HG03575 (cell line): ENCODE measurements around the gene CX3CL1.

Source experiments
- ATAC-seq: cut with Tn5 transposase; IDR thresholded peaks from one replicate; pipeline ENCODE4 v1.9.1; 2021; ENCODE audit not compliant: unreplicated experiment, insufficient number of reproducible peaks, low FRiP score; ENCODE audit errors: extremely low read depth

CX3CL1 gene

DNA sequence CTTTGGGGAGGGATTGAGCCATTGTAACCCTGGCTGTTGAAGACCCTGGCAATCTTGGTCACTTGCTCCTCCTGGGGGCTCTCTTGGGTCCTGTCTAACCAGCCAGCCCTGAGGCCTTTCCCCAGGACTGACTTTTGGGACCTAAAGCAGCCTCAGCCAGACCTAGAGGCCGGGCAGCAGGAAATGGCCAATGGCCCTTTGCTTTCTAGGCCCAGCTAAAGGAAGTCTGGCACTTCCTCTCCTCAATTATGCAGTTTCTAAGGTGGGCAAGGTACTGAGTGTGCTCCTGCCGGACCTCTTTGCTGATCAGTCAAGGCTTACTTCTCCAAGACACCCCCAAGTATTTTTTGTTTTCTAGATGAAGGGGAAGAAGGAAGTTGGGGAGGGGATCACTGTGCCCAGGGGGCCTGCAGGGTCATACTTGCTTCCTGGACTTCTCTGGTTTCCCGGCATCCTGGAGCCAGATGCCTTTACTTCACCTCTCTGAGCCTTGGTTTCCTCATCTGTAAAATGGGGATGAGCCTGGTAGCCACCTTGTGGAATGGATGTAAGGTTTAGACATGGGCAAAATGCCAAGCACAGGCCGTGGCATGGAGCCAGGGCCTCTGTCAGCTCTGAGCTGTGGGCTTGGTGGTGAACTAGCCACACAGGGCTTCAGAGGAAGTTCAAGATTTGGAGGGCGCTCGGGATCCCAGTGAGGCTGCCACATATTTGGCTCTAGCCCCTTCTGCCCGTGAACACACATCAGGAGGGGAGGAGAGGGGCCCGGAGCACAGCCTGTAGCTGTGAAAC lies 8.6 kb downstream of the CX3CL1 start:
- ATAC-seq, result no peak

DNA sequence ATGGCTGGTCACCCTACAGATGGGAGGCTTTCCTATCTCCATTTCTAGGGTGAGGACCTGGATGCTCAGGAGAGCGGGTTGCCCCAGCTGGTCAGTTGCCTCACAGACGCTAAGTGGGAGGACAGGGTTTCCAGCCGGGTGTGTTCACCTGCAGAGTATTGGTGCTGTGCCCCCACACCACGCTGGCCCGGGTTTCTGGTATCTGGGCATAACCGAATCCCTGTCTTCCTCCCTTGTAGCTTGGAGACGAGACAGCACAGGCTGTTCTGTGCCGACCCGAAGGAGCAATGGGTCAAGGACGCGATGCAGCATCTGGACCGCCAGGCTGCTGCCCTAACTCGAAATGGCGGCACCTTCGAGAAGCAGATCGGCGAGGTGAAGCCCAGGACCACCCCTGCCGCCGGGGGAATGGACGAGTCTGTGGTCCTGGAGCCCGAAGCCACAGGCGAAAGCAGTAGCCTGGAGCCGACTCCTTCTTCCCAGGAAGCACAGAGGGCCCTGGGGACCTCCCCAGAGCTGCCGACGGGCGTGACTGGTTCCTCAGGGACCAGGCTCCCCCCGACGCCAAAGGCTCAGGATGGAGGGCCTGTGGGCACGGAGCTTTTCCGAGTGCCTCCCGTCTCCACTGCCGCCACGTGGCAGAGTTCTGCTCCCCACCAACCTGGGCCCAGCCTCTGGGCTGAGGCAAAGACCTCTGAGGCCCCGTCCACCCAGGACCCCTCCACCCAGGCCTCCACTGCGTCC lies 9.7 kb downstream of the CX3CL1 start:
- ATAC-seq, result no peak

DNA sequence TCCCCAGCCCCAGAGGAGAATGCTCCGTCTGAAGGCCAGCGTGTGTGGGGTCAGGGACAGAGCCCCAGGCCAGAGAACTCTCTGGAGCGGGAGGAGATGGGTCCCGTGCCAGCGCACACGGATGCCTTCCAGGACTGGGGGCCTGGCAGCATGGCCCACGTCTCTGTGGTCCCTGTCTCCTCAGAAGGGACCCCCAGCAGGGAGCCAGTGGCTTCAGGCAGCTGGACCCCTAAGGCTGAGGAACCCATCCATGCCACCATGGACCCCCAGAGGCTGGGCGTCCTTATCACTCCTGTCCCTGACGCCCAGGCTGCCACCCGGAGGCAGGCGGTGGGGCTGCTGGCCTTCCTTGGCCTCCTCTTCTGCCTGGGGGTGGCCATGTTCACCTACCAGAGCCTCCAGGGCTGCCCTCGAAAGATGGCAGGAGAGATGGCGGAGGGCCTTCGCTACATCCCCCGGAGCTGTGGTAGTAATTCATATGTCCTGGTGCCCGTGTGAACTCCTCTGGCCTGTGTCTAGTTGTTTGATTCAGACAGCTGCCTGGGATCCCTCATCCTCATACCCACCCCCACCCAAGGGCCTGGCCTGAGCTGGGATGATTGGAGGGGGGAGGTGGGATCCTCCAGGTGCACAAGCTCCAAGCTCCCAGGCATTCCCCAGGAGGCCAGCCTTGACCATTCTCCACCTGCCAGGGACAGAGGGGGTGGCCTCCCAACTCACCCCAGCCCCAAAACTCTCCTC lies 10.4 kb downstream of the CX3CL1 start:
- ATAC-seq, result no peak

GRCh38 chr16:57383276-57384247 lies 11.3 kb downstream of the CX3CL1 start:
- no peak for ATAC-seq

- ATAC-seq, result no peak
Measured at GRCh38 chr16:57384248-57385070, 12.2 kb downstream of the CX3CL1 start.

GRCh38 chr16:57385083-57385482 lies 12.8 kb downstream of the CX3CL1 start:
- no peak for ATAC-seq

- no peak for ATAC-seq
Measured at GRCh38 chr16:57386381-57386951, 14.2 kb downstream of the CX3CL1 start.

GRCh38 chr16:57387598-57388354 lies 15.5 kb downstream of the CX3CL1 start:
- ATAC-seq, result no peak

DNA sequence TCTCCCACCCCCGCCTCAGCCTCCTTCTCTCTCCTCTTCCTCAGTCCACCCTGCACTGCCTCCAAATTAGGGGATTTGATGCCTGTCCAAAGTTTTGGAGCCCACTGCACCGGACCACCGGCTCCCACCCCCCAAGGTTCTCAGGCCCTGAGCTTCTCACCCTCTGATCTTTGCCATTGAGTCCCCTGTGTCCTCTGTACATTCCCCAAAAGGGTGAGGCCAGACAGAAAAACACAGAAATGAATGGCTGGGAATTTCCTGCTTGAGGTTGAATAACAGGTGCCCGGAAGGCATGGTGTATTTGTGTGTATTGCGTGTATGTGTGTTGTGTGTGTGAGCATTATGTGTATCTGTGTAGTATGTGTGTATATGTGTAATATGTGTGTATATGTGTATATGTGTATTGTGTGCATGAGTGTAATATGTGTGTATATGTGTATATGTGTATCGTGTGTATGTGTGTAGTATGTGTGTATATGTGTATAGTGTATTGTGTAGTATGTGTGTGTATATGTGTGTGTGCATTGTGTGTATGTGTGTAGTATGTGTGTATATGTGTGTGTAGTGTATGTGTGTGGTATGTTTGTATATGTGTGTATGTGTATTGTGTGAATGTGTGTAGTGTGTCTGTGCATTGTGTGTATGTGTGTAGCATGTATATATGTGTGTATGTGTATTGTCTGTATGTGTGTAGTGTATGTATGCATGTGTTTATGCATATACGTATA lies 16.2 kb downstream of the CX3CL1 start:
- no peak for ATAC-seq

GRCh38 chr16:57389087-57389468 lies 16.8 kb downstream of the CX3CL1 start:
- ATAC-seq, result no peak

GRCh38 chr16:57390636-57391295 lies 18.5 kb downstream of the CX3CL1 start:
- ATAC-seq, result no peak

DNA sequence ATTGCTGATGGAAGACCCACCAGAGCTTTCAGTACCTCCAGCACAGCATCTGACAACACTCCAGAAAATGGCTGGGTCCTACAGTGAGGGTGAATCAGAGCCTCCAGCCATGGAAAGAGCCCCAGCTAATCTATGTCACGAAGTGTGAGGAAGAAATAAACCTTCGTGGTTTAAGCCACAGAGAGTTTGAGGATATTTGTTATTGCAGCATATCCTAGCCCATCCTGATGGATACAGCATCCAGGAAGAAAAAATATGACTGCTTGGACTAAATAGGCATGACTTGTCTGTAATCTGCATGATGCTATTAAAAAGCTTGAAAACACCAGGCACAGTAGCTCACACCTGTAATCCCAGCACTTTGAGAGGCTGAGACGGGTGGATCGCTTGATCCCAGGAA lies 19.0 kb downstream of the CX3CL1 start:
- ATAC-seq, result no peak

DNA sequence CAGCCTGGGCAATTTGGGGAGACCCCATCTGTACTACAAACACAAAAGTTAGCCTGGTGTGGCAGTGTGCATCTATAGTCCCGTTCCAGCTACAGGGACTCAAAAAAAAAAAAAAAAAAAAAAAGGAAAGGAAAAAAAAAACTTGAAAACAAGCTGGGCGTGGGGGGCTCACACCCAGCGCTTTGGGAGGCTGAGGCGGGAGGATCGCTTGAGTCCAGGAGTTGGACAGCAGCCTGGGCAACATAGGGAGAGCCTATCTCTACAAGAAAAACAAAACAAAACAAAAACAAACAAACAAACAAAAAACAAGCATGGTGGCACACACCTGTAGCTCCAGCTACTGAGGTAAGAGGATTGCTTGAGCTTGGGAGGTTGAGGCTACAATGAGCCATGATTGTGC lies 19.4 kb downstream of the CX3CL1 start:
- ATAC-seq, result no peak

GRCh38 chr16:57392694-57393093 lies 20.4 kb downstream of the CX3CL1 start:
- ATAC-seq, result no peak

- no peak for ATAC-seq
Measured at GRCh38 chr16:57394444-57394843, 22.2 kb downstream of the CX3CL1 start.

GRCh38 chr16:57395026-57395425 lies 22.7 kb downstream of the CX3CL1 start:
- no peak for ATAC-seq
